Muscle layer of colon (tissue), 2 donors: ENCODE data around the gene MAP2K4.

Source experiments
- H3K27ac ChIP-seq: one replicate; pipeline ENCODE4 v1.7.0; 2013; ENCODE audit warnings: low read depth, mild to moderate bottlenecking, low read length, moderate library complexity
- H3K27me3 ChIP-seq, 2 donors: one replicate each; pipeline ENCODE4 v1.7.0; 2013; ENCODE audit warnings: low read length in 2 of 2, mild to moderate bottlenecking in 2 of 2; ENCODE audit not compliant: insufficient read depth in 2 of 2, control insufficient read depth in 1 of 2
- H3K36me3 ChIP-seq: one replicate; pipeline ENCODE4 v1.7.0; 2013; ENCODE audit warnings: mild to moderate bottlenecking, low read length; ENCODE audit not compliant: insufficient read depth
- H3K4me1 ChIP-seq: one replicate; pipeline ENCODE4 v1.7.0; 2013; ENCODE audit warnings: mild to moderate bottlenecking, low read length; ENCODE audit not compliant: insufficient read depth
- H3K4me3 ChIP-seq, 2 donors: one replicate each; pipeline ENCODE4 v1.7.0; 2013; ENCODE audit warnings: low read length in 2 of 2, low read depth in 1 of 2, mild to moderate bottlenecking in 1 of 2, moderate library complexity in 1 of 2
- H3K9ac ChIP-seq: one replicate; pipeline ENCODE4 v1.7.0; 2013; ENCODE audit warnings: low read length
- H3K9me3 ChIP-seq: one replicate; pipeline ENCODE4 v1.7.0; 2013; ENCODE audit warnings: mild to moderate bottlenecking, low read length
- donor health status: abdominal sarcoma.
- donor health status: Adenocarcinoma of cecum.

The MAP2K4 gene

GRCh38 chr17:12040478-12040877, 19.8 kb downstream of the MAP2K4 start:
- Histone ChIP-seq H3K27me3 (no peaks in the 10 kb centered on the region), H3K27ac (no peak overlapping the region), H3K36me3 (no peaks in the 10 kb centered on the region), H3K4me1 (peaks cover 7% of the 10 kb centered on the region), H3K9ac (no peak overlapping the region), H3K4me3 (no peak overlapping the region), H3K9me3 (no peaks in the 10 kb centered on the region)

DNA sequence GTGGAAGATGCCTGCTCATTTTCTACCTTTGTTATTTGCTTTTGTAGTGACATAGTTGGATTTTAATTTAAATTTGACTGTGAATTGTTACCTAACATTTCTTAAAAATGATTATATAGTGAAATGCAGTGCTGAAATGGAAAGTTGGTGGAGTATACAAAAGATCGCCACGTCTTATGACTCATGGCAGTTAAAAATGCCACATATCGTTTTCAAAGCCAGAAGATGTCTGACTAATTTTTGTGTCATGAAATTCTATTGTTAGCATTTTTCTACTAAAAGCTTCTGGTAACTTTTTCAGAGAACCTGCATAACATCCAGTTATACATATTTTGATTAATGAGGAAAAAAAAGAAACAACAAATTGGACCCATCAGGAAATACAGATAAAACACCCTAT, 20.6 kb downstream of the MAP2K4 start:
- H3K27ac ChIP-seq, result no peak overlapping the region
- peaks cover 14% of the 10 kb centered on the region for H3K4me1 ChIP-seq
- H3K9me3 ChIP-seq, result no peaks in the 10 kb centered on the region
- H3K27me3 ChIP-seq, result no peaks in the 10 kb centered on the region
- no peak overlapping the region for H3K9ac ChIP-seq
- no peaks in the 10 kb centered on the region for H3K36me3 ChIP-seq
- H3K4me3 ChIP-seq, result no peak overlapping the region

DNA sequence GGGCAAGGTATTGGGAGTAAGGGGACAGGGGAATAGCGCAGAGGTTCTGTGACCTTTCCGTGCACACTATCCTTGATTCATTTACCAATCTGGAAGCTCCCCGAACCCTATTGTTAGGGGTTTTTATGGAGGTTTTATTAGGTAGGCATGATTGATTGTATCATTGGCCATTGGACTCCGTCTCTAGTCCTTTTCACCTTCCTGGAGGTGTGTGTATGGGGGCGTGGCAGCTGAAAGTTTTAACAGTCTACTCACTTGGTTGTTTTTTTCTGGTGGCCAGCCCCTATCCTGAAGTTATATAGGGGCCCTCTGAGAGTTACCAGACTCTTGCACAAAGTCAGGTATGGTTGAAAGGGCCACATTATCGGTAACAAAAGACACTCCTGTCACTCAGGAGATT, 23.0 kb downstream of the MAP2K4 start:
- Histone ChIP-seq H3K36me3 (no peaks in the 10 kb centered on the region), H3K9me3 (no peaks in the 10 kb centered on the region), H3K4me3 (no peak overlapping the region), H3K27ac (no peak overlapping the region), H3K4me1 (peaks cover 16% of the 10 kb centered on the region), H3K9ac (no peak overlapping the region), H3K27me3 (no peaks in the 10 kb centered on the region)

DNA sequence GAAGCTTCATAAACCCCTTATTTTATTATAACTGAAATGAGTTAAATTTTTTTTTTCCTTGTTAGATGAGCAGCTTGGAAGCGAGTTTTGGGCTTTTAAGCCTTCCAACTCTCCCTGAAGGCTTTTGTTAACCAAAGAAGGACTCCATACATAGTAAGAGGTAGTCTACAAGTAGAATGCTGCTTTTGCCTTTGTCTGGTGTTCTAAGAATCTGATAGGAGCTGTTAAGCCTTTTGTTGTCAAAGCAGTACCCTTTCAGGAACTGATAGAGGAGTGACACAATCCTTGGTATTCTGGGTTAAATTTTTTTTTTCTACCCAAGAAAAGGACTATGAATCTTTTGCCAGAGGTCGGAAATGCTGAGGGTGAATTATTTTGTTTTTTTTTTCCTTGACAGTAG, 26.1 kb downstream of the MAP2K4 start:
- no peak overlapping the region for H3K4me3 ChIP-seq
- peaks cover 17% of the 10 kb centered on the region for H3K4me1 ChIP-seq
- no peaks in the 10 kb centered on the region for H3K27me3 ChIP-seq
- H3K27ac ChIP-seq, result no peak overlapping the region
- H3K9me3 ChIP-seq, result no peaks in the 10 kb centered on the region
- H3K9ac ChIP-seq, result no peak overlapping the region
- H3K36me3 ChIP-seq, result no peaks in the 10 kb centered on the region

- Histone ChIP-seq H3K4me1 (peaks cover 21% of the 10 kb centered on the region), H3K27me3 (no peaks in the 10 kb centered on the region), H3K27ac (no peak overlapping the region), H3K4me3 (no peak overlapping the region), H3K9ac (no peak overlapping the region), H3K36me3 (no peaks in the 10 kb centered on the region), H3K9me3 (no peaks in the 10 kb centered on the region)
Measured at GRCh38 chr17:12047681-12048376, 27.2 kb downstream of the MAP2K4 start.

DNA sequence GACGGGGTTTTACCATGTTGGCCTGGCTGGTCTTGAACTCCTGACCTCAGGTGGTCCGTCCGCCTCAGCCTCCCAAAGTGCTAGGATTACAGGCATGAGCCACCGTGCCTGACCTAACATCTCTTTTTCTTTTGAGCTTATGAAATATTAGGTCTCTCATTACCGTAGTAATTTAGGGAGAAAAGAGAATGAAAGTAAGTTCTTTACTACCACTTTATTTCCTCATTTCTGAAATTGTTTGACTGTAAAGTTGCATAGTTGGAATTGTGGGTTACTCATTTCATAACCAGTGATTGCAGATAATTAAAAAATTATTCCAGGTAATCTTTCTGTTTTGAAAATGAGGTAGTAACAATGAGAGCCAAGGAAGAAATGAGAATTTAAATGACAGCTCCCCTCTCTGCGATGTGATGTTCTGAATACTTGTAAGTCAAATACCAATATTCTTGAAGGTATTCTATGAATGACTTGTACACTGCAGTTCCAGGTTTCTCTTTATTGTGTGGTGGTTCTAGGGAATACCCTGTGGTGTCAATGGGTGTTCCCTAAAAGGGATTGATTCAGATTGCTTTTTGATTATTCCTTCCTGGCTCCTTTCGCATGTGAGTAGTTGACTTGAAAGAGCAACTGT, 28.3 kb downstream of the MAP2K4 start:
- Histone ChIP-seq H3K4me1 (peaks cover 21% of the 10 kb centered on the region), H3K36me3 (no peaks in the 10 kb centered on the region), H3K4me3 (no peak overlapping the region), H3K9me3 (no peaks in the 10 kb centered on the region), H3K27ac (no peak overlapping the region), H3K9ac (no peak overlapping the region), H3K27me3 (no peaks in the 10 kb centered on the region)

GRCh38 chr17:12050646-12051225, 30.1 kb downstream of the MAP2K4 start:
- H3K9me3 ChIP-seq, result no peaks in the 10 kb centered on the region
- H3K4me3 ChIP-seq, result no peak overlapping the region
- no peak overlapping the region for H3K9ac ChIP-seq
- no peaks in the 10 kb centered on the region for H3K27me3 ChIP-seq
- H3K36me3 ChIP-seq, result no peaks in the 10 kb centered on the region
- H3K27ac ChIP-seq, result no peak overlapping the region
- H3K4me1 ChIP-seq, result peaks cover 20% of the 10 kb centered on the region

DNA sequence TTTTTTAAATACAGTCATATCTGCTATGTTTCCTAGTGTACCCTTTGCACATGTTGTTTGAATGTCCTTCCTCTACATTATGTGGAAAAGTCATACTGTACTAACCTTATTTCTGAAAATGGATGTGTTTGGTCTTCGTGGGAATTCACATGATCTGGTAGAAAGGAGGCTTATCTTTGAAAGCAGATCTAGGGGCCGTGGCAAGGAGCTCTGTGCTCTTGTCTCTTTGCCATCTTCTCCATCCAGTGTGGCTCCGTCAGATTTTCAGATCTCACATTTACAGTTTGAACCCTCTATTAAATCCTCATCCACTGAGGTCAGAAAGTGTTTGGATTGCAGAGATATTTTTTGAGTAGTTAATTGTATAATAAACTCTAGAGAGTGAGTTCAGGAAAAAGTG, 32.9 kb downstream of the MAP2K4 start:
- Histone ChIP-seq H3K4me1 (peaks cover 19% of the 10 kb centered on the region), H3K36me3 (no peaks in the 10 kb centered on the region), H3K9me3 (no peaks in the 10 kb centered on the region), H3K4me3 (no peak overlapping the region), H3K27ac (no peak overlapping the region), H3K27me3 (no peaks in the 10 kb centered on the region), H3K9ac (no peak overlapping the region)

DNA sequence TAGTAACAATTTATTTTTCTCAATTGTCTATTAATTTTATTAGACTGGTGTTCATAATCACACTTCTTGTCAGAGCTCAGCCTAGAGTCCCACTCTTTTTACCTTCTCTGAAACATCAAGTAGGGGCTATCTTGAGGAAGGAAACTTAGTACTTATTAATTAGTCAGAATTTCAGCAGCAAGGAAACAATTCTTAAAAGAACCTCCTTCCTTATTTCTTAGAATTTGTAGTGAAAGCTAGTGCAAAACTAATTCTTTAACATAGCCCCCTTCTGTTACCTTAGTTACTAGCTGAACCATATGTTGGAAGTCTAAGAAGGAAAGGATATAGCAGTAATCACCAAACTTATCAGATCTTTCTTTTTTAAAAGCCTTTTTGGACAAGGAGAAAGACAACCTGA, 35.2 kb downstream of the MAP2K4 start:
- Histone ChIP-seq H3K4me3 (no peak overlapping the region), H3K9ac (no peak overlapping the region), H3K36me3 (no peaks in the 10 kb centered on the region), H3K4me1 (peaks cover 19% of the 10 kb centered on the region), H3K9me3 (no peaks in the 10 kb centered on the region), H3K27me3 (no peaks in the 10 kb centered on the region), H3K27ac (no peak overlapping the region)

DNA sequence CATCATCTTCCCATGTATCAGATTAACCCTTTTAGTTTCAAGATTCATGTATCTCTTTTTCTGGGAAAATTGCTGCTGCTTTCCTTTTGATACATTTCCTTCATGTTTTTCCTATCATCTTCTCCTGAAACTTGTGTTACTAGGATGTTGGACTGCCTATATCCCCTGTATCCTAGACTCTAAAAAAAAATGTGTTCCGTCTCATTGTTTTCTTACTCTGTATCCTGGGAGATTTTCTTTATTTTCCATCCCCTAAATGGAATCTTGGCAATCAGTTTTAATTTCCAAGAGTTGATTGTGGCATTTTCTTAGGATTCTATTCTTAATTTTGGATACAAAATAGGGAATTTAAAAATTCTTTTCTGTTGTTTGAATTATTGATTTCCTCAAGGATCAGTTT, 36.8 kb downstream of the MAP2K4 start:
- Histone ChIP-seq H3K9ac (no peak overlapping the region), H3K27ac (no peak overlapping the region), H3K4me3 (no peak overlapping the region), H3K9me3 (no peaks in the 10 kb centered on the region), H3K36me3 (no peaks in the 10 kb centered on the region), H3K4me1 (peaks cover 14% of the 10 kb centered on the region), H3K27me3 (no peaks in the 10 kb centered on the region)

DNA sequence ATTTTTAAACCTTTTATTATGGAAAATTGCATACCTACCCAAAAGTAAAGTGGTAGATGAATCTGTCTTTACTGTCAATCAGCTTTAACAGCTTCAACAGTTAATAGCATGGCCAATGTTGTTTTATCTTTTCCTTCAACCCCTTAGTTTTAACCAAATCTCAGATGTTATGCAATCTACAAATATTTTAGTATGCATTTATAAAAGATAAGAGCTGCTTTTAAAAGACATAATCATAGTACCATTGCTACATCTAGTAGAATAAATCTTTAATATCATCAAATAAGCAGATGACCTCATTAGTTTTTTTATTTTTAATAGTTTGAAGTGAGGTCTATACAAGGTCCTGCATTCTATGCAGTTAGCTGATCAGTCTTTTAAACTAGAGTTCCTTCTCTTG, 37.9 kb downstream of the MAP2K4 start:
- Histone ChIP-seq H3K27ac (no peak overlapping the region), H3K9me3 (no peaks in the 10 kb centered on the region), H3K27me3 (no peaks in the 10 kb centered on the region), H3K4me3 (no peak overlapping the region), H3K9ac (no peak overlapping the region), H3K36me3 (no peaks in the 10 kb centered on the region), H3K4me1 (peaks cover 14% of the 10 kb centered on the region)

DNA sequence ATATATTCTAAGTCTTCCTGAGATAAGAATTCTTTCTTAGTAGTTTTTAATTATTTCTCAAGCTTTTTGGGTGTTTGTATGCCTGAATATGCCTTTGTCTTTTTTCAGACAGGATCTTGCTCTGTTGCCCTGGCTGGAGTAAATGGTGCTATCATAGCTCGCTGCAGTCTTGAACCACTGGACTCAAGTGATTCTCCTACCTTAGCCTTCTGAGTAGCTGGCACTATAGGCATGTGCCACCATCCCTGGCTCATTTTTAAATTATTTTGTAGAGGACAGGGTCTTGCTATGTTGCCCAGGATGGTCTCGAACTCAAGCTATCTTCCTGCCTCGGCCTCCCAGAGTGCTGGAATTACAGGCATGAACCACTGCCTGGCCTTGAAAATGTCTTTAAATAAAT, 41.6 kb downstream of the MAP2K4 start:
- Histone ChIP-seq H3K4me1 (peaks cover 10% of the 10 kb centered on the region), H3K9me3 (no peaks in the 10 kb centered on the region), H3K27ac (no peak overlapping the region), H3K4me3 (no peak overlapping the region), H3K9ac (no peak overlapping the region), H3K27me3 (no peaks in the 10 kb centered on the region), H3K36me3 (no peaks in the 10 kb centered on the region)
